GM19099 (cell line): ENCODE data around the gene RFT1.

Source experiments
- POLR2A ChIP-seq: IDR thresholded peaks from 3 replicates; pipeline ENCODE4 v1.6.1; 2011; ENCODE audit warnings: low read depth; ENCODE audit not compliant: insufficient read length; ENCODE audit errors: extremely low read depth

The RFT1 gene

GRCh38 chr3:53078656-53079055, 51.6 kb downstream of the RFT1 start:
- no peak for TF ChIP-seq POLR2A

GRCh38 chr3:53077476-53078220, 52.6 kb downstream of the RFT1 start:
- no peak for TF ChIP-seq POLR2A

GRCh38 chr3:53075743-53076140, 54.5 kb downstream of the RFT1 start:
- no peak for TF ChIP-seq POLR2A

GRCh38 chr3:53074761-53075742, 55.2 kb downstream of the RFT1 start:
- no peak for TF ChIP-seq POLR2A

GRCh38 chr3:53074366-53074696, 55.9 kb downstream of the RFT1 start:
- no peak for TF ChIP-seq POLR2A

GRCh38 chr3:53073553-53074365, 56.5 kb downstream of the RFT1 start:
- no peak for TF ChIP-seq POLR2A

GRCh38 chr3:53072653-53073552, 57.3 kb downstream of the RFT1 start:
- TF ChIP-seq POLR2A, result peak; percentile 40

- TF ChIP-seq POLR2A, result no peak
These were observed 58.3 kb downstream of the RFT1 start for GRCh38 chr3:53071882-53072431.

GRCh38 chr3:53069422-53070068, 60.7 kb downstream of the RFT1 start:
- no peak for TF ChIP-seq POLR2A

GRCh38 chr3:53068176-53068575, 62.1 kb downstream of the RFT1 start:
- no peak for TF ChIP-seq POLR2A

GRCh38 chr3:53067567-53067966, 62.7 kb downstream of the RFT1 start:
- no peak for TF ChIP-seq POLR2A

- TF ChIP-seq POLR2A, result no peak
These were observed 64.3 kb downstream of the RFT1 start for GRCh38 chr3:53065841-53066480.

- TF ChIP-seq POLR2A, result no peak
These were observed 67.3 kb downstream of the RFT1 start for GRCh38 chr3:53062905-53063304.
